Measurements from ENCODE around the gene PRAMEF5. TPM values are rescaled to one million over a fixed set of nuclear protein-coding genes. Genes with fewer than 3 reads are reported as not detected.

PRAMEF5 gene
- total and polyA plus RNA-seq, 8 donors, result not detected

Small RNAs within 50 kb of the gene (small RNA-seq; reads per million reads assigned to genes)
- gene RNU6-771P, result 0 reads per million in 4 donors

Other genes with a start within 250 kb of the PRAMEF5 start
- not detected for gene PRAMEF27, start 197.6 kb upstream of the PRAMEF5 start, total RNA-seq
- gene PRAMEF27, start 197.6 kb upstream of the PRAMEF5 start, polyA plus RNA-seq, result not detected
- not detected for gene HNRNPCL3, start 193.4 kb upstream of the PRAMEF5 start, total RNA-seq
- not detected for gene HNRNPCL3, start 193.4 kb upstream of the PRAMEF5 start, polyA plus RNA-seq
- gene PRAMEF25, start 183.4 kb upstream of the PRAMEF5 start, total RNA-seq, result not detected
- gene PRAMEF25, start 183.4 kb upstream of the PRAMEF5 start, polyA plus RNA-seq, result not detected
- gene HNRNPCL2, start 137.3 kb upstream of the PRAMEF5 start, total RNA-seq, result not detected
- gene HNRNPCL2, start 137.3 kb upstream of the PRAMEF5 start, polyA plus RNA-seq, result not detected
- not detected for gene PRAMEF26, start 98.2 kb upstream of the PRAMEF5 start, total RNA-seq
- not detected for gene PRAMEF26, start 98.2 kb upstream of the PRAMEF5 start, polyA plus RNA-seq
- gene HNRNPCL4, start 88.6 kb upstream of the PRAMEF5 start, total RNA-seq, result not detected
- gene HNRNPCL4, start 88.6 kb upstream of the PRAMEF5 start, polyA plus RNA-seq, result not detected
- not detected for gene PRAMEF9, start 82.3 kb upstream of the PRAMEF5 start, total RNA-seq
- gene PRAMEF9, start 82.3 kb upstream of the PRAMEF5 start, polyA plus RNA-seq, result not detected
- not detected for gene PRAMEF13, start 52.8 kb upstream of the PRAMEF5 start, total RNA-seq
- gene PRAMEF13, start 52.8 kb upstream of the PRAMEF5 start, polyA plus RNA-seq, result not detected
- not detected for gene PRAMEF18, start 28.0 kb upstream of the PRAMEF5 start, total RNA-seq
- not detected for gene PRAMEF18, start 28.0 kb upstream of the PRAMEF5 start, polyA plus RNA-seq
- gene PRAMEF8, start 30.9 kb downstream of the PRAMEF5 start, total RNA-seq, result not detected
- gene PRAMEF8, start 30.9 kb downstream of the PRAMEF5 start, polyA plus RNA-seq, result not detected
- not detected for gene PRAMEF33, start 49.3 kb downstream of the PRAMEF5 start, total RNA-seq
- not detected for gene PRAMEF33, start 49.3 kb downstream of the PRAMEF5 start, polyA plus RNA-seq
- not detected for gene PRAMEF15, start 61.4 kb downstream of the PRAMEF5 start, total RNA-seq
- not detected for gene PRAMEF15, start 61.4 kb downstream of the PRAMEF5 start, polyA plus RNA-seq
- gene PRAMEF14, start 92.9 kb downstream of the PRAMEF5 start, total RNA-seq, result not detected
- not detected for gene PRAMEF14, start 92.9 kb downstream of the PRAMEF5 start, polyA plus RNA-seq
- gene PRAMEF19, start 117.7 kb downstream of the PRAMEF5 start, total RNA-seq, result not detected
- gene PRAMEF19, start 117.7 kb downstream of the PRAMEF5 start, polyA plus RNA-seq, result not detected
- gene PRAMEF17, start 135.4 kb downstream of the PRAMEF5 start, total RNA-seq, result not detected
- gene PRAMEF17, start 135.4 kb downstream of the PRAMEF5 start, polyA plus RNA-seq, result not detected
- gene PRAMEF20, start 156.3 kb downstream of the PRAMEF5 start, total RNA-seq, result not detected
- not detected for gene PRAMEF20, start 156.3 kb downstream of the PRAMEF5 start, polyA plus RNA-seq